SK-N-SH (cell line): ENCODE results near the gene PSMB10. TPM values are rescaled to one million over a fixed set of nuclear protein-coding genes. Genes with fewer than 3 reads are reported as not detected.
A peak's percentile ranks its signal among the peaks of the same experiment; 100 is the strongest.

Source experiments
- CTCF ChIA-PET: fragments of 300-600, 350-600 bp; formaldehyde crosslinking; extraction: SDS; loops from one replicate; lab custom pipeline; 2021; lab: Yijun Ruan, JAX
- POLR2A ChIA-PET: fragments of 350-600 bp; sonication (Branson Sonifier 250); formaldehyde crosslinking; extraction: SDS; loops from one replicate; lab custom pipeline; 2020; ENCODE audit warnings: antibody characterized with exemption, inconsistent platforms; lab: Yijun Ruan, JAX
- DNase-seq: peaks from one replicate; pipeline ENCODE4 v3.0.0; 2012
- H2AFZ ChIP-seq: fragments of 200-600 bp; sonication (generic); 2 replicates; pipeline ENCODE4 v1.8.1; 2016; ENCODE audit warnings: antibody characterized with exemption, mild to moderate bottlenecking, low read depth
- H3F3A ChIP-seq: fragments of 200-600 bp; sonication (generic); replicated peaks from 2 replicates; pipeline ENCODE3; 2016; ENCODE audit warnings: antibody characterized with exemption, mild to moderate bottlenecking; ENCODE audit not compliant: insufficient read depth
- H3K27ac ChIP-seq, 2 experiments: fragments of 200-500 bp in 1 of 2; fragments of 200-600 bp in 1 of 2; sonication (Bioruptor generic) in 1 of 2; sonication (generic), shearing (Covaris generic) in 1 of 2; 2 replicates each; pipeline versions ENCODE4 v1.5.1 to v1.6.1; 2014 to 2016; ENCODE audit warnings: low read depth in 2 of 2, inconsistent platforms in 1 of 2, low read length in 1 of 2, mild to moderate bottlenecking in 1 of 2, mixed read lengths in 1 of 2
- H3K27me3 ChIP-seq: fragments of 200-600 bp; sonication (generic), shearing (Covaris generic); 2 replicates; pipeline ENCODE4 v1.6.1; 2016; ENCODE audit warnings: mixed run types; ENCODE audit not compliant: insufficient read depth
- H3K36me3 ChIP-seq, 2 experiments: fragments of 200-500 bp in 1 of 2; fragments of 200-600 bp in 1 of 2; sonication (Bioruptor generic) in 1 of 2; sonication (generic) in 1 of 2; replicated peaks in 1 of 2; 2 replicates each; pipeline versions ENCODE3 to v1.5.1; 2014 to 2016; ENCODE audit warnings: low read length in 1 of 2, mild to moderate bottlenecking in 1 of 2; ENCODE audit not compliant: insufficient read depth in 2 of 2, control insufficient read depth in 1 of 2
- H3K4me1 ChIP-seq, 2 experiments: fragments of 200-500 bp in 1 of 2; fragments of 200-600 bp in 1 of 2; sonication (Bioruptor generic) in 1 of 2; sonication (generic), shearing (Covaris generic) in 1 of 2; 2 replicates each; pipeline versions ENCODE4 v1.5.1 to v1.6.1; 2014 to 2016; ENCODE audit warnings: low read depth in 1 of 2, low read length in 1 of 2, mixed run types in 1 of 2; ENCODE audit not compliant: insufficient read depth in 2 of 2, control insufficient read depth in 1 of 2
- H3K4me2 ChIP-seq: fragments of 200-600 bp; sonication (generic), shearing (Covaris generic); 2 replicates; pipeline ENCODE4 v1.6.1; 2017; ENCODE audit warnings: mixed run types
- H3K4me3 ChIP-seq, 2 experiments: fragments of 200-500 bp in 1 of 2; fragments of 200-600 bp in 1 of 2; sonication (Bioruptor generic) in 1 of 2; sonication (generic), shearing (Covaris generic) in 1 of 2; 2 replicates each; pipeline versions ENCODE4 v1.5.1 to v1.8.1; 2014 to 2016; ENCODE audit warnings: low read depth in 2 of 2, inconsistent platforms in 1 of 2, low read length in 1 of 2, mild to moderate bottlenecking in 1 of 2, mixed read lengths in 1 of 2, moderate library complexity in 1 of 2
- H3K79me2 ChIP-seq: fragments of 200-600 bp; sonication (generic); 2 replicates; pipeline ENCODE4 v1.8.1; 2017; ENCODE audit warnings: mild to moderate bottlenecking; ENCODE audit not compliant: insufficient read depth
- H3K9ac ChIP-seq: fragments of 200-600 bp; sonication (generic); 2 replicates; pipeline ENCODE4 v1.6.1; 2017; ENCODE audit warnings: mixed run types
- H3K9me2 ChIP-seq: fragments of 200-600 bp; sonication (generic); 2 replicates; pipeline ENCODE4 v1.6.1; 2017; ENCODE audit warnings: mixed run types
- H3K9me3 ChIP-seq: fragments of 200-600 bp; sonication (generic); 2 replicates; pipeline ENCODE4 v1.6.1; 2017; ENCODE audit warnings: mixed run types, mild to moderate bottlenecking, moderate library complexity
- H4K20me1 ChIP-seq: fragments of 200-600 bp; sonication (generic); 2 replicates; pipeline ENCODE4 v1.6.1; 2017; ENCODE audit warnings: mild to moderate bottlenecking, mixed run types; ENCODE audit not compliant: insufficient read depth
- CTCF ChIP-seq: fragments of 200-600 bp; sonication (generic); IDR thresholded peaks from 2 replicates; pipeline ENCODE4 v1.6.1; 2017; ENCODE audit warnings: antibody characterized with exemption, mild to moderate bottlenecking, moderate library complexity
- EP300 ChIP-seq, 2 experiments: IDR thresholded peaks; 2 replicates each; pipeline versions ENCODE4 v1.4.0 to v1.6.1; 2012; ENCODE audit warnings: borderline replicate concordance in 1 of 2, low read depth in 1 of 2, low read length in 1 of 2
- FOXJ3 ChIP-seq: sonication (generic); formaldehyde crosslinking; IDR thresholded peaks from 2 replicates; pipeline ENCODE4 v1.5.1; 2020; ENCODE audit warnings: mild to moderate bottlenecking, missing genetic modification reagents
- GABPA ChIP-seq: IDR thresholded peaks from 2 replicates; pipeline ENCODE4 v1.4.0; 2012; ENCODE audit warnings: low read depth, mild to moderate bottlenecking
- NFIC ChIP-seq: IDR thresholded peaks from 2 replicates; pipeline ENCODE4 v1.4.0; 2012; ENCODE audit warnings: borderline replicate concordance
- RAD21 ChIP-seq: IDR thresholded peaks from 2 replicates; pipeline ENCODE4 v1.6.1; 2012; ENCODE audit warnings: mild to moderate bottlenecking, low read length
- RCOR1 ChIP-seq: fragments of 150-350 bp; IDR thresholded peaks from 2 replicates; pipeline ENCODE4 v1.6.1; 2017; ENCODE audit warnings: antibody characterized with exemption, low read length
- REST ChIP-seq: IDR thresholded peaks from 2 replicates; pipeline ENCODE4 v1.6.1; 2012; ENCODE audit warnings: mild to moderate bottlenecking, low read depth, low read length, moderate library complexity
- RXRA ChIP-seq: IDR thresholded peaks from 2 replicates; pipeline ENCODE4 v1.4.0; 2012; ENCODE audit warnings: low read depth, mild to moderate bottlenecking, borderline replicate concordance
- WGBS: methylation state at CpG from one replicate; pipeline ENCODE4 v1.1.6; 2017; ENCODE audit warnings: low lambda C conversion rate; 5-methylcytosine and 5-hydroxymethylcytosine counted together
- polyA plus RNA-seq, 3 experiments: library from polyadenylated mRNA; depleted of rRNA; stranded (reverse); fragments of >200 nt; gene quantifications; 2 replicates each; pipeline ENCODE4 v1.2.3, GENCODE V29; 2012

Gene PSMB10
- polyA plus RNA-seq, 1 of the 3 experiments (the other 2 are of a cell fraction), result 57.8 TPM

GRCh38 chr16:67963662-67964321 is 27.1 kb upstream of the PSMB10 start:
- no peaks in the 10 kb centered on the region for H3K27me3 ChIP-seq
- no peak for DNase-seq
- H3K9ac ChIP-seq, result no peak overlapping the region
- TF ChIP-seq RXRA (no peak), NFIC (0 out of 2 replicates have a peak, but pooled peaks have one; percentile 35)
- peaks cover 58% of the 10 kb centered on the region for H4K20me1 ChIP-seq
- no peaks in the 10 kb centered on the region for H3K9me3 ChIP-seq
- WGBS, result 98% methylated on average over 22 of the region's 32 CpGs
- H3K4me2 ChIP-seq, result no peak overlapping the region
- H3F3A ChIP-seq, result no peaks in the 10 kb centered on the region
- no peaks in the 10 kb centered on the region for H3K9me2 ChIP-seq
- H2AFZ ChIP-seq, result no peak overlapping the region
- peaks cover 35 to 49% of the 10 kb centered on the region in 2 experiments for H3K36me3 ChIP-seq
- H3K4me1 ChIP-seq, result peaks cover 15 to 41% of the 10 kb centered on the region in 2 experiments; a peak in 3 of 4 replicates
- no peak overlapping the region for H3K27ac ChIP-seq
- H3K79me2 ChIP-seq, result peaks cover 87% of the 10 kb centered on the region
- POLR2A ChIA-PET, result interaction anchor here (1.1 kb wide), 1 partner anchor 23 kb away, joined by 4 read pairs; no protein-coding TSS in a partner anchor
- no peak overlapping the region for H3K4me3 ChIP-seq
- CTCF ChIA-PET, result interaction anchor here (1.1 to 1.4 kb wide), 2 partner anchors 22 to 30 kb away, joined by 3 to 7 read pairs; no protein-coding TSS in a partner anchor

- H3K9me3 ChIP-seq, result no peaks in the 10 kb centered on the region
- no peak overlapping the region for H3K4me3 ChIP-seq
- H4K20me1 ChIP-seq, result peaks cover 58% of the 10 kb centered on the region
- H2AFZ ChIP-seq, result no peak overlapping the region
- no peak overlapping the region for H3K9ac ChIP-seq
- no peak overlapping the region for H3K27ac ChIP-seq
- no peaks in the 10 kb centered on the region for H3K9me2 ChIP-seq
- no peaks in the 10 kb centered on the region for H3K27me3 ChIP-seq
- H3K4me1 ChIP-seq, result peaks cover 15 to 40% of the 10 kb centered on the region in 2 experiments; a peak in 3 of 4 replicates
- no peak overlapping the region for H3K4me2 ChIP-seq
- 100% methylated on average over 2 of the region's 2 CpGs for WGBS
- DNase-seq, result no peak
- no peaks in the 10 kb centered on the region for H3F3A ChIP-seq
- ChIA-PET POLR2A (interaction anchor here (1.1 kb wide), 1 partner anchor 22 kb away, joined by 4 read pairs; no protein-coding TSS in a partner anchor), CTCF (interaction anchor here (4.4 kb wide), 1 partner anchor 22 kb away, joined by 32 read pairs; no protein-coding TSS in a partner anchor)
- H3K36me3 ChIP-seq, result peaks cover 35 to 52% of the 10 kb centered on the region in 2 experiments
- peaks cover 88% of the 10 kb centered on the region for H3K79me2 ChIP-seq
- TF ChIP-seq REST (no peak), NFIC (no peak), EP300 (IDR thresholded peaks at IDR 0.05; ENCODE audit: borderline replicate concordance in 1 of 2, low read depth in 1 of 2, low read length in 1 of 2) (no peak), RAD21 (no peak), CTCF (no peak), GABPA (no peak), FOXJ3 (CRISPR knock-in tag) (no peak), RCOR1 (no peak)
Observed at GRCh38 chr16:67963292-67963661, 26.6 kb upstream of the PSMB10 start.
